ENCODE results near the gene ZNF143.

DNA sequence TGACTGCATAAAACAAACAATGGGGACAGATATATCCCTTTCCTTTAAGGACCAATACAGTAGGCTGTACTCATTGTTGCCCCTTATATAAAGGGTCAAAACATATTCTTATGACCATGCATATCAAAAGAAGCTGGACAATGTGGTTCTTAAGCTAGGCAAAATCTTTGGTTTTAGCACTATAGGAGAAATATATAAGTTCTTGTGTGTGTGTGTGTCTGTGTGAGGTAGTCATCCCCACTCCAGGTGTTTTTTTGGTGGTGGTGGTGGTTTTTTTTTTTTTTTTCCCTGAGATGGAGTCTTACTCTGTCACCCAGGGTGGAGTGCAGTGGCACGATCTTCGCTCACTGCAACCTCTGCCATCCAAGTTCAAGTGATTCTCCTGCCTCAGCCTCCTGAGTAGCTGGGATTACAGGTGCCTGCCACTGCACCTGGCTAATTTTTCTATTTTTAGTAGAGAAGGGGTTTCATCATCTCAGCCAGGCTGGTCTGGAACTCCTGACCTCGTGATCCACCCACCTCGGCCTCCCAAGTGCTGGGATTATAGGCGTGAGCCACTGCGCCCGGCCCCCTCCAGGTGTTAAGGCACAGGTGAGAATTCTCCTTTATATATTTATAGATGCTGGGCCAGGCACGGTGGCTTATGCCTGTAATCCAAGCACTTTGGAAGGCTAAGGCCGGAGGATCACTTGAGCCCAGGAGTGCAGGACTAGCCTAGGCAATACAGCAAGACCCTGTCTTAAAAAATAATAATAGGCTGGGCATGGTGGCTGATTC, 12.0 kb upstream of the ZNF143 start:
- TF ChIP-seq FOXM1 (IDR thresholded peaks at IDR 0.05; ENCODE audit: borderline replicate concordance) (no peak), FOXK2 (IDR thresholded peaks at IDR 0.05) (no peak), ELF4 (IDR thresholded peaks at IDR 0.05) (no peak), NFRKB (IDR thresholded peaks at IDR 0.05) (no peak), BHLHE40 (IDR thresholded peaks at IDR 0.05; ENCODE audit: borderline replicate concordance) (no peak), CTBP1 (IDR thresholded peaks at IDR 0.05; ENCODE audit: borderline replicate concordance) (no peak), SP1 (IDR thresholded peaks at IDR 0.05) (no peak), SUZ12 (IDR thresholded peaks at IDR 0.05) (no peak), ZNF384 (IDR thresholded peaks at IDR 0.05) (no peak), ARNT (IDR thresholded peaks at IDR 0.05) (no peak), HDGF (IDR thresholded peaks at IDR 0.05; ENCODE audit: borderline replicate concordance) (no peak)
